ENCODE measurements around the gene SH3RF3.

- no peak for TF ChIP-seq CTCF (IDR thresholded peaks at IDR 0.05)
- TF ChIP-seq POLR2A (IDR thresholded peaks at IDR 0.05), result no peak
These were observed 224.1 kb downstream of the SH3RF3 start for GRCh38 chr2:109352898-109353689.

Measured in vagina (tissue), 2 donors.